Keratinocyte (primary cell): ENCODE data around the gene GRAMD2B. TPM values are rescaled to one million over a fixed set of nuclear protein-coding genes. Genes with fewer than 3 reads are reported as not detected.

ENCODE experiments used
- DNase-seq: peaks from one replicate; pipeline ENCODE4 v3.0.0-alpha.2; 2011; ENCODE audit warnings: low read depth, missing footprints, low spot score
- FAIRE-seq: peaks from 2 replicates; lab custom pipeline; 2011; peaks lifted over from hg19 to GRCh38; lab: Jason Lieb, UNC
- H2AFZ ChIP-seq: 2 replicates; pipeline ENCODE4 v1.6.0; 2012; ENCODE audit warnings: low read length, control low read depth, inconsistent platforms; ENCODE audit not compliant: control insufficient read depth
- H3K27ac ChIP-seq: 2 replicates; pipeline ENCODE4 v1.5.1; 2011; ENCODE audit warnings: low read length; ENCODE audit not compliant: control insufficient read depth, insufficient read depth
- H3K27me3 ChIP-seq: 3 replicates; pipeline ENCODE4 v1.6.0; 2011; ENCODE audit warnings: low read length; ENCODE audit not compliant: control insufficient read depth, insufficient read depth; ENCODE audit errors: extremely low read depth
- H3K36me3 ChIP-seq, 2 experiments: 2 replicates in 1 of 2; 3 replicates in 1 of 2; pipeline ENCODE4 v1.5.1; 2011; ENCODE audit warnings: low read length in 2 of 2, mild to moderate bottlenecking in 1 of 2; ENCODE audit not compliant: control insufficient read depth in 2 of 2, insufficient read depth in 2 of 2; ENCODE audit errors: extremely low read depth in 1 of 2
- H3K4me1 ChIP-seq: 3 replicates; pipeline ENCODE4 v1.5.1; 2011; ENCODE audit warnings: low read length; ENCODE audit not compliant: control insufficient read depth, insufficient read depth; ENCODE audit errors: extremely low read depth
- H3K4me2 ChIP-seq: 3 replicates; pipeline ENCODE4 v1.6.0; 2011; ENCODE audit warnings: low read depth, low read length; ENCODE audit not compliant: control insufficient read depth, insufficient read depth; ENCODE audit errors: extremely low read depth
- H3K4me3 ChIP-seq, 3 experiments: fragments of 200-600 bp in 1 of 3; sonication (generic) in 1 of 3; 2 replicates in 2 of 3; 3 replicates in 1 of 3; pipeline ENCODE4 v1.5.1; 2011 to 2016; ENCODE audit warnings: low read length in 3 of 3, mild to moderate bottlenecking in 3 of 3, control low read depth in 2 of 3, inconsistent platforms in 1 of 3, low read depth in 1 of 3, mixed read lengths in 1 of 3, mixed run types in 1 of 3, moderate library complexity in 1 of 3; ENCODE audit not compliant: control insufficient read depth in 2 of 3, insufficient read depth in 2 of 3; ENCODE audit errors: extremely low read depth in 1 of 3
- H3K79me2 ChIP-seq: 2 replicates; pipeline ENCODE4 v1.6.0; 2012; ENCODE audit warnings: low read length; ENCODE audit not compliant: control insufficient read depth, insufficient read depth
- H3K9ac ChIP-seq: 3 replicates; pipeline ENCODE4 v1.6.0; 2011; ENCODE audit warnings: low read length; ENCODE audit not compliant: control insufficient read depth, insufficient read depth; ENCODE audit errors: extremely low read depth
- H3K9me1 ChIP-seq: 3 replicates; pipeline ENCODE4 v1.6.0; 2011; ENCODE audit warnings: low read length; ENCODE audit not compliant: control insufficient read depth, insufficient read depth; ENCODE audit errors: extremely low read depth
- H3K9me3 ChIP-seq: 2 replicates; pipeline ENCODE4 v1.5.1; 2012; ENCODE audit warnings: low read depth, low read length; ENCODE audit not compliant: control insufficient read depth
- H4K20me1 ChIP-seq: 3 replicates; pipeline ENCODE4 v1.6.0; 2011; ENCODE audit warnings: low read length; ENCODE audit not compliant: control insufficient read depth, insufficient read depth; ENCODE audit errors: extremely low read depth
- EZH2 ChIP-seq: IDR thresholded peaks from one replicate; pipeline ENCODE4 v1.6.1; 2012; ENCODE audit warnings: inconsistent platforms, mild to moderate bottlenecking, low read length, moderate library complexity
- dilution Hi-C: fragments of 300-500 bp; cut with MboI; formaldehyde crosslinking; loops from one replicate; pipeline ENCODE4 v1.7.0; 2020; ENCODE audit warnings: low sequenced_read_pairs; ENCODE audit not compliant: extremely low pct_ligation_motif_present
- polyA plus RNA-seq, 5 experiments: library from polyadenylated mRNA; depleted of rRNA in 3 of 5; stranded (reverse) in 3 of 5; stranded (forward) in 1 of 5; unstranded in 1 of 5; fragments of >200 nt; gene quantifications; 1 replicate in 1 of 5; 2 replicates in 3 of 5; 3 replicates in 1 of 5; pipeline versions ENCODE4 v1.2.1 to v1.2.3, GENCODE V29; 2011 to 2012; ENCODE audit warnings: missing spikeins in 2 of 5, low read depth in 1 of 5, low replicate concordance in 1 of 5
- TF ChIP-seq, protein P1 (sequence below), 3 experiments: IDR thresholded peaks in 1 of 3; conservative IDR thresholded peaks in 1 of 3; optimal IDR thresholded peaks in 1 of 3; 2 replicates in 2 of 3; 3 replicates in 1 of 3; pipeline versions ENCODE3 to v1.5.1; 2011; ENCODE audit warnings: low read length in 3 of 3, mild to moderate bottlenecking in 3 of 3, moderate library complexity in 2 of 3, control low read depth in 1 of 3, inconsistent platforms in 1 of 3; ENCODE audit not compliant: insufficient read depth in 2 of 3; ENCODE audit errors: extremely low read depth in 1 of 3

Gene GRAMD2B
- polyA plus RNA-seq, 1 donor (not counting 4 experiments of a cell fraction or from before 2014, with no cell fraction given), result 45.9 TPM

DNA sequence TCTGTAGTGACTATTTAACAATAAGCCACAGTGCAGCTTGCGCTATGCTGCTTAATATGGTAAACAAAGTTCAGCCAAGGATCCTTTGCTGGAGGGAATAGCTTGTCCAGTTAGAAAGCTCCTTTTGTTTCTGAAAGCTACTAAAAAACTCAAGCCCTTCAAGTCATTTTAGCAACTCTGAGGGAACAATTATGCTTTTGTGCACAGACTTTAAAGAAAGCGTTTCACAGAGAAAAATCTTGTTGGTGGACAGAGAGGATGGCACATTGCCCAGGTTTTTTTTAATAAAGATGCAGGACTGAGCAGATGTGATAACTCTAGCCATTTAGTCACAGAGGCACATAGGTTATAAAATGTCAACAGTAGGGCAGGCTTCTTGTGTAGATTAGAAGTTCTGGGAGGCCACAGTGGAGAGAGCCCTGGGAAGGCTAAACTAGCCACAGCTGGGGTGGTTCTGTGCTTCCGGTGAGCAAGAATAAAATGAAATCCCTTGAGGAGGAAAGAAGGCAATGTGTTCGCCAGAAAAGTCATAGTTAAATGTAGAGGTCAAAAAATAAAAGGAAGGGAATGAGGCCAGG lies 108.4 kb downstream of the GRAMD2B start:
- dilution Hi-C loops, result no loop called here
- H3K79me2 ChIP-seq, result no peaks in the 10 kb centered on the region
- no peak for TF ChIP-seq EZH2
- TF ChIP-seq, protein P1, sequence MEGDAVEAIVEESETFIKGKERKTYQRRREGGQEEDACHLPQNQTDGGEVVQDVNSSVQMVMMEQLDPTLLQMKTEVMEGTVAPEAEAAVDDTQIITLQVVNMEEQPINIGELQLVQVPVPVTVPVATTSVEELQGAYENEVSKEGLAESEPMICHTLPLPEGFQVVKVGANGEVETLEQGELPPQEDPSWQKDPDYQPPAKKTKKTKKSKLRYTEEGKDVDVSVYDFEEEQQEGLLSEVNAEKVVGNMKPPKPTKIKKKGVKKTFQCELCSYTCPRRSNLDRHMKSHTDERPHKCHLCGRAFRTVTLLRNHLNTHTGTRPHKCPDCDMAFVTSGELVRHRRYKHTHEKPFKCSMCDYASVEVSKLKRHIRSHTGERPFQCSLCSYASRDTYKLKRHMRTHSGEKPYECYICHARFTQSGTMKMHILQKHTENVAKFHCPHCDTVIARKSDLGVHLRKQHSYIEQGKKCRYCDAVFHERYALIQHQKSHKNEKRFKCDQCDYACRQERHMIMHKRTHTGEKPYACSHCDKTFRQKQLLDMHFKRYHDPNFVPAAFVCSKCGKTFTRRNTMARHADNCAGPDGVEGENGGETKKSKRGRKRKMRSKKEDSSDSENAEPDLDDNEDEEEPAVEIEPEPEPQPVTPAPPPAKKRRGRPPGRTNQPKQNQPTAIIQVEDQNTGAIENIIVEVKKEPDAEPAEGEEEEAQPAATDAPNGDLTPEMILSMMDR (optimal IDR thresholded peaks at IDR 0.05 in 1 of 3, IDR thresholded peaks at IDR 0.05 in 1 of 3, conservative IDR thresholded peaks at IDR 0.05 in 1 of 3; ENCODE audit: extremely low read depth in 1 of 3, insufficient read depth in 2 of 3, low read length in 3 of 3), result no peak
- no peaks in the 10 kb centered on the region for H3K27me3 ChIP-seq
- peaks cover 6% of the 10 kb centered on the region for H3K4me1 ChIP-seq
- no peaks in the 10 kb centered on the region for H3K9me1 ChIP-seq
- H3K27ac ChIP-seq, result no peak overlapping the region
- H3K4me2 ChIP-seq, result no peak overlapping the region
- no peak for FAIRE-seq
- no peaks in the 10 kb centered on the region for H3K9me3 ChIP-seq
- H2AFZ ChIP-seq, result no peak overlapping the region
- no peaks in the 10 kb centered on the region for H3K36me3 ChIP-seq
- H3K9ac ChIP-seq, result no peak overlapping the region
- H3K4me3 ChIP-seq, result no peak overlapping the region
- DNase-seq, result no peak
- no peaks in the 10 kb centered on the region for H4K20me1 ChIP-seq

DNA sequence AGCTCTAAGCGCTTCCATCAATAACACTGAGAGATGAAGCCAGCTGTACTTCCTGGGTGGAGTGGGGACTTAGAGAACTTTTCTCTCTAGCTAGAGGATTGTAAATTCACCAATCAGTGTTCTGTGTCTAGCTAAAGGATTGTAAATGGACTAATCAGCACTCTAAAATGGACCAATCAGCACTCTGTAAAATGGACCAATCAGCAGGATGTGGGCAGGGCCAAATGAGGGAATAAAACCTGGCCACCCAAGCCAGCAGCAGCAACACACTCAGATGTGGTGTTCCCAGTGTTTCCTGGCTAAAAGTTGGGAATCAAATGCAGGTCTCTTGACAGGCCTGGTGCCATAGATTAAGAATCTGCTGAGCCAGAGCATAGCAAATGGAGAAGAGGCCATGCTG lies 111.3 kb downstream of the GRAMD2B start:
- dilution Hi-C loops, result no loop called here
- Histone ChIP-seq H3K36me3 (no peaks in the 10 kb centered on the region), H3K9ac (no peak overlapping the region), H3K79me2 (no peaks in the 10 kb centered on the region), H3K27me3 (no peaks in the 10 kb centered on the region), H3K4me1 (peaks cover 13% of the 10 kb centered on the region), H3K9me3 (no peaks in the 10 kb centered on the region), H4K20me1 (no peaks in the 10 kb centered on the region), H2AFZ (no peak overlapping the region), H3K4me2 (no peak overlapping the region), H3K9me1 (no peaks in the 10 kb centered on the region), H3K27ac (no peak overlapping the region), H3K4me3 (no peak overlapping the region)
- no peak for TF ChIP-seq EZH2
- TF ChIP-seq, protein P1 (optimal IDR thresholded peaks at IDR 0.05 in 1 of 3, IDR thresholded peaks at IDR 0.05 in 1 of 3, conservative IDR thresholded peaks at IDR 0.05 in 1 of 3; ENCODE audit: extremely low read depth in 1 of 3, insufficient read depth in 2 of 3, low read length in 3 of 3), result no peak
- DNase-seq, result no peak
- no peak for FAIRE-seq
